Progenitor cell of endocrine pancreas (in vitro differentiated cells): ENCODE measurements around the gene ZNF724. TPM values are rescaled to one million over a fixed set of nuclear protein-coding genes. Genes with fewer than 3 reads are reported as not detected.

Experiments
- DNase-seq: peaks from one replicate; pipeline ENCODE4 v3.0.0; 2021; ENCODE audit warnings: low spot score; ENCODE audit not compliant: unreplicated experiment
- H3K27ac Mint-ChIP-seq: 2 replicates; pipeline ENCODE4 v1.8.0; 2021; ENCODE audit warnings: mild to moderate bottlenecking, moderate library complexity, mixed read lengths
- H3K27me3 Mint-ChIP-seq: 2 replicates; pipeline ENCODE4 v1.8.0; 2021; ENCODE audit warnings: mixed read lengths
- H3K36me3 Mint-ChIP-seq: 2 replicates; pipeline ENCODE4 v1.8.0; 2022; ENCODE audit warnings: mixed read lengths; ENCODE audit not compliant: insufficient read depth
- H3K4me1 Mint-ChIP-seq: 2 replicates; pipeline ENCODE4 v1.8.0; 2021; ENCODE audit warnings: low read depth, mixed read lengths
- H3K4me3 Mint-ChIP-seq: 2 replicates; pipeline ENCODE4 v1.8.0; 2021; ENCODE audit warnings: low read depth, mild to moderate bottlenecking, moderate library complexity, mixed read lengths
- H3K9me3 Mint-ChIP-seq: 2 replicates; pipeline ENCODE4 v1.8.0; 2021; ENCODE audit warnings: low read depth, mixed read lengths
- total RNA-seq: library from RNA; stranded (reverse); gene quantifications from 2 replicates; pipeline ENCODE4 v1.2.1, GENCODE V29; 2021
- TF ChIP-seq, protein P1 (sequence below): fragments of 200-600 bp; sonication (generic); IDR thresholded peaks from one replicate; pipeline ENCODE4 v1.5.0; 2021; ENCODE audit warnings: antibody characterized with exemption, mild to moderate bottlenecking; ENCODE audit not compliant: unreplicated experiment

The ZNF724 gene
- total RNA-seq, 1 donor from 2014 or later = 21.7 TPM

DNA sequence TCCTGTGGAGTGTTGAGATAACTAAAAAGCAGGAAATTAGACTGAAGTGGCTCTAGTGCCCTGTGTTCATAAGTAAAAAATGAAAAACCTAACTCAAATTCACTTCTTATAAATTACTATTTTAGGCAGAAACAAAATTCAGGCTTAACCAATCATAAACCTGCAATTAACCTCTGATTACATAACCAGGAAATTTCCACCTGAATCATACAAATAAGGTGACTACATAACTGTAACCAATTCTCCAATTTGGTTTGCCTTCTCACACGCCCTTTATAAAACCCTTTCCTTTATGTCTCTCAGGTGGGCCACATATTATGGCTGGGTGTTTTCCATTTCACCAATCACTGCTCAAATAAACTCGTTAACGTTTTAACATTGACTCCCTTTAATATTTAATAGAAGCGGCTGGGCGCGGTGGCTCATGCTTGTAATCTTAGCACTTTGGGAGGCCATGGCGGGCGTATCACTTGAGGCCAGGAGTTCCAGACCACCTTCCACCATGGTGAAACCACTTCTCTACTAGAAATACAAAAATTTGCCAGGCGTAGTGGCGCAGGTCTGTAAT lies 22.9 kb upstream of the ZNF724 start:
- TF ChIP-seq, protein P1, sequence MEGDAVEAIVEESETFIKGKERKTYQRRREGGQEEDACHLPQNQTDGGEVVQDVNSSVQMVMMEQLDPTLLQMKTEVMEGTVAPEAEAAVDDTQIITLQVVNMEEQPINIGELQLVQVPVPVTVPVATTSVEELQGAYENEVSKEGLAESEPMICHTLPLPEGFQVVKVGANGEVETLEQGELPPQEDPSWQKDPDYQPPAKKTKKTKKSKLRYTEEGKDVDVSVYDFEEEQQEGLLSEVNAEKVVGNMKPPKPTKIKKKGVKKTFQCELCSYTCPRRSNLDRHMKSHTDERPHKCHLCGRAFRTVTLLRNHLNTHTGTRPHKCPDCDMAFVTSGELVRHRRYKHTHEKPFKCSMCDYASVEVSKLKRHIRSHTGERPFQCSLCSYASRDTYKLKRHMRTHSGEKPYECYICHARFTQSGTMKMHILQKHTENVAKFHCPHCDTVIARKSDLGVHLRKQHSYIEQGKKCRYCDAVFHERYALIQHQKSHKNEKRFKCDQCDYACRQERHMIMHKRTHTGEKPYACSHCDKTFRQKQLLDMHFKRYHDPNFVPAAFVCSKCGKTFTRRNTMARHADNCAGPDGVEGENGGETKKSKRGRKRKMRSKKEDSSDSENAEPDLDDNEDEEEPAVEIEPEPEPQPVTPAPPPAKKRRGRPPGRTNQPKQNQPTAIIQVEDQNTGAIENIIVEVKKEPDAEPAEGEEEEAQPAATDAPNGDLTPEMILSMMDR = no peak
- H3K9me3 Mint-ChIP-seq = no peaks in the 10 kb centered on the region

DNA sequence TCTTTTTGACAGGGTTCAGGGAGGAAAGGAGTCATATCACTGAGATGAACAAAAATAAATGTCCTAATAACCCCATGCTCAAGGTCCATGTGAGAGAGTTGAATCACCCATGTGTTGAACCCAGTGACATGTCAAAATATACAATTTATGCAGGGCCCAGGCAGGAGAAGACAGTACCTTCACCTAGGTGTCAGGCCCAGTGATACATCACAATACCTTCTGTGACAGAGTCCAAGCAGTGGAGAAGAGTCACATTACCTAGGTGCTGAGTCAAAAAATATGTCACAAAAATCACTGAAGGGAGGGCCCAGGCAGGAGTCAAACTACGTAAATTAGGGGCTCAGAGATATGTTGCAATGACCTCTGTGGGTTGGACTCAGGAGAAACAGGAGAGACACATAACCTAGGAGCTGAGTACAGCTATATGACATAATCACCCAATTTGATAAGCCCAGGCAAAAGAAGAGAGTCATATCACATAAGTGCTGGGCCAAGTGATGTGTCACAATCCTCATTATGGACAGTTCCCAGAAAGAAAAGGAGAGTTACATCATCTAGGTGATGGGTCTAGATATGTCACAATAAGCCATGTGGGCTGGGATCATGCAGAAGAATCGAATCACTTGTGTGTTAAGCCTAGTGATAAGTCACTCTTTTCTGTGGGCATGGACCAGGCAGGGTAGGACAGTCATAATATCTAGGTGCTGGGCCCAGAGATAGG lies 13.8 kb upstream of the ZNF724 start:
- no peaks in the 10 kb centered on the region for H3K4me1 Mint-ChIP-seq
- H3K4me3 Mint-ChIP-seq = no peak overlapping the region
- H3K9me3 Mint-ChIP-seq = no peaks in the 10 kb centered on the region
- no peaks in the 10 kb centered on the region for H3K27me3 Mint-ChIP-seq
- no peak for DNase-seq
- peaks cover 35% of the 10 kb centered on the region for H3K36me3 Mint-ChIP-seq
- TF ChIP-seq, protein P1 = no peak
- H3K27ac Mint-ChIP-seq = no peak overlapping the region

More for the DNA sequence above, 22.9 kb upstream of the ZNF724 start:
- Mint-ChIP-seq H3K4me1 (peaks cover 43% of the 10 kb centered on the region), H3K27me3 (no peaks in the 10 kb centered on the region), H3K36me3 (peaks cover 14% of the 10 kb centered on the region), H3K27ac (peak overlapping the region; percentile 100), H3K4me3 (peak overlapping the region; percentile 98)
- no peak for DNase-seq

DNA sequence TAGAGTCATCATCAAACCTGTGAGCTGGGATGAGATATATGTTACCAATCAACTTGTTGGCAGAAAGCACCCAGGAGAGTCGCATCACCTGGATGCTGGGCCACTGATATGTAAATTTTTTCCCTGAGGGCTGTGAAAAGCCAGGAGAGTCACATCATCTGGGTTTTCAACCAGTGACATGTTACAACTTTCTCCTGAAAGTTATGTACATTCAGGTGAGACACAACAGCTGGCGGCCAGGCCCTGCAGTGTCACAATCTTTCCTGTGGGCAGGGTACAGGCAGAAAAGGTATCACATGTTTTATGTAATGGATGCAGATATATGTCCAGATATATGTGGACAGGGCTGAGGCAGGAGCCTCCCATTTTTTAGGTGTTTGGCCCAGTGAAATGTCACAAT lies 13.2 kb upstream of the ZNF724 start:
- Mint-ChIP-seq H3K27ac (peak overlapping the region; percentile 46), H3K36me3 (peaks cover 39% of the 10 kb centered on the region), H3K9me3 (no peaks in the 10 kb centered on the region), H3K4me3 (no peak overlapping the region), H3K27me3 (no peaks in the 10 kb centered on the region), H3K4me1 (no peaks in the 10 kb centered on the region)
- TF ChIP-seq, protein P1 = no peak
- no peak for DNase-seq

DNA sequence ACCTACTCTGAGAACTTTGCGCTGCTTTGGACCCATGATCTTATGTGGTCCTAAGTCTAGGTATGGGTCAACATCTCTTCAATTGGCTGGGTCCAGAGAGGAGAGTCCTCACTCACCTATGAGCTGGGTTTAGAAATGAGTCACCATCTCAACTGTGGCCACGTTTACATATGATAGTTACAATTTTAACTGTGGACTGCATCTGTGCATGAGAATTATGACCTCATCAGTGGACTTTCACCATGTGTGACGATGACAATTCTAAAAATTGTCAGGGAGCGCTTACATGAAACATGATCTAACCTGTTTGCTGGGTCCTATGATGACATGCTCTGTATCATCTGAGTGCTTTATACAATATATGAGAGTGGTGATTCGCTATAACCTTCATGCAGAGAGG lies 12.7 kb upstream of the ZNF724 start:
- Mint-ChIP-seq H3K27me3 (no peaks in the 10 kb centered on the region), H3K36me3 (peaks cover 38% of the 10 kb centered on the region), H3K4me1 (no peaks in the 10 kb centered on the region), H3K9me3 (no peaks in the 10 kb centered on the region), H3K4me3 (no peak overlapping the region), H3K27ac (no peak overlapping the region)
- DNase-seq = no peak
- TF ChIP-seq, protein P1 = no peak

DNA sequence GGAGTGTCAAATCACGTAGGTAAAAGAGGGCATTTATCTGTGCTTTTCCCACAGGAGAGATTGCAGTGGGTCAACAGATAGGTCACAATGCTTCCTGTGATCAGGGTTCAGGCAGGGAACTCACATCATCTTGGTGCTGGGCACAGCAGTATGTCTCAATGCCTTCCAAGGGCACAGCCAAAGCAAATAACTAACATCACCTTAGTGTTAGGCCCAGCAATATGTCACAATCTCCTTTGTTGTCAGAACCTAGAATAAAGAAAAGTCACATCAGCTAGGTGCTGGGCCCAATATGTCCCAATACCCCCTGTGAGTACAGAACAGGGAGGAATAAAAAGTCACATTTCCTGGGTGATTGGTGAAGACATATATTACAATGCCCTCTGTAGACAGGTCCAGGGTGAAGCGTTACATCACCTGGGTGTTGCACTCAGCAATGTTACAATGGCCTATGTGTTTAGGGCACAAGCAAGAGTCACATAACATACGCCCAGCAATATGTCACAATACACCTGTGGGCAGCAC lies 11.4 kb upstream of the ZNF724 start:
- TF ChIP-seq, protein P1 = no peak
- Mint-ChIP-seq H3K9me3 (no peaks in the 10 kb centered on the region), H3K27ac (no peak overlapping the region), H3K27me3 (no peaks in the 10 kb centered on the region), H3K4me1 (no peaks in the 10 kb centered on the region), H3K4me3 (no peak overlapping the region), H3K36me3 (peaks cover 31% of the 10 kb centered on the region)
- DNase-seq = no peak
